Stimulated activated CD4-positive, alpha-beta T cell treated with anti-CD3 and anti-CD28 coated beads, Interleukin-4, amount 100 ng/mL, for 48 hours (primary cell): ENCODE measurements around the gene PIGZ.

Experiments used
- DNase-seq, 2 donors: peaks; one replicate each; pipeline ENCODE4 v3.0.0-alpha.2; 2020; ENCODE audit warnings: low read depth in 2 of 2

PIGZ gene

DNA sequence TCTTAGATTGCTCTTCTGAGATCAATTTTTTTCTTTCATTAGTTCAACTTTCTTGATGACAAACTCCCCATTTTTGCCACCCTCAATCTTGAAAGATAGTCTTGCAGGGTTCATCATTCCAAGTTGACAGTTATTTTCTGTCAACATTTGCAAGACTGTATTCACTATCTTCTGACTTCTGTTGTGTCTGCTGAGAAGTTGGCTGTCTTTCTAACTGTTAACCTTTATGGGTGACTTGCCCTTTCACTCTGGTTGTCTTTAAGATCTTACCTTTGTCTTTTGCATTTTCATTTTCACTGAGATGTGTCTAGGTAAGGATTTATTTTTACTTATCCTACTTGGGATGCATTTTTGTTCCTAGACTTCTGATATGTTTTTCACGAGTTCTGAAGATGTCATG, 14.6 kb upstream of the PIGZ start:
- DNase-seq: no peak

DNA sequence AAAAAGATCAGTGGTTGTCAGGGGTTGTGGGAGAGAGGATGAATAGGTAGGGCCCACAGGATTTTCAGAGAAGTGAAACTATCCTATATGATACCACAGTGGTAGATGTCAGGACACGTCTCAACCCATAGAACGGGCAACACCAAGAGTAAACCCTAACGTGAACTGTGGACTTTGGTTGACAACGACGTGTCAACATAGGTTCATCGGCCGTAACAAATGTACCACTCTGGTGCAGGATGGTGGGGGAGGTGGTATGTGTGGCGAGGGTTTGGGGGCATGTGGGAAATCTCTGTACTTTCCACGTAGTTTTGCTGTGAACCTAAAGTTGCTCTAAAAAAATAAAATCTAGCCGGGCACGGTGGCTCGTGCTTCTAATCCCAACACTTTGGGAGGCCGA, 13.0 kb upstream of the PIGZ start:
- DNase-seq: no peak

DNA sequence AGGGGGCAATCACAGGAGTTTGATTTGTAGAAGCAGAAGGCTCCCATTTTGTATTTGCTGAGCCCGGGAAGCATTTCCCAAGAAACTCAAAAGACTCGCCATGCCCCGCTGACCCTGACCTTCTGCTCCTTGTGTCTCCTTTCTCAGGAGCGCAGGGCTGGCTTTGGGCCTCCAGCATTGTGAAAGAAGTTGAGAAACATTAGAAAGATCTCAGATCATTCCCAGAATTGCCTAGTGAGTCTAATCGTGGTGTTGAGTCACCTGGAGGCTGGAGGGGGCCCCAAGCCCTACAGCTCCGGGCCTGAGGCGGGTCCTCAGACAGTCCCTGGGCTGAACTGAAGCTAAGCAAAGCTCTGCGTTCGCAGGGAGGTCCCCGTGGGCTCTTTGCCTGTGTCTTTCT, 10.9 kb upstream of the PIGZ start:
- no peak for DNase-seq

DNA sequence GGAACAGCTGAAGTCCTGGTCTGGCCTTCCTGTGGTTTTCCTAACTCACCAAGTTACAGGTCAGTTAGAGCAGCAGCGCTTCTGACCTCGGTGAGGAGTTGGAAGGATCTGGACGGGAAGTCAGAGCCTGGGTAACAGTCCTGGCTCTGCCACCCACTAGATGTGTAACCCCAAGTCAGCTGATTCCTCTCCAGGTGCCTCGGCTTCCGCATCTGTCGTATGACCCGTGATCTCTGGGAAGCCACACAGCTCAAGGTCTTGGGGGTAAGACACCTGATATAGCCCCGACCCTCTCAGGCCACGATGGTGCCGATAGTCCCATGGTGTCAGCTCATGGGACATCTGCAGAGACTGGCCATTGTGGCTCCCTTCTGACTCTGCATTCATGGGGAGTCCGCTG, 8.3 kb upstream of the PIGZ start:
- DNase-seq: no peak

DNA sequence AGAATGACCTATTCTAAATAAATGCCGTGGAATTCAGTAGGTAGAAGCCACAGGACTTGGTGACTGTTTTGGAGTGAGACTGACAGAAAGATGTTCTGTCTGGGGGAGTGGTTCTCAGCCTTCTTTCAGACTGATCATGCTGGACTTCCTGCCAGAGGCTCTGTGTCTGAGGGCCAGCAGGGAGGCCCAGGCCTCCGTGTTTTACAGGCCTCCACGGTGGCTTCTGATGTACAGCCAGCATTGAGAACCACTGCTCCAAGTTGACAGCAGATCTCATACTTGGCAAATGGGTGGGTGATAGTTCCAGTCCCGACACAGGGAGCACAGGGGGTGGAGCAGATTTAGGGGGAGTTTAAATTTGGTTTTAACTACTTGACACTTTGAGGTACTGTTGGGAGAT, 6.7 kb upstream of the PIGZ start:
- DNase-seq: no peak

DNA sequence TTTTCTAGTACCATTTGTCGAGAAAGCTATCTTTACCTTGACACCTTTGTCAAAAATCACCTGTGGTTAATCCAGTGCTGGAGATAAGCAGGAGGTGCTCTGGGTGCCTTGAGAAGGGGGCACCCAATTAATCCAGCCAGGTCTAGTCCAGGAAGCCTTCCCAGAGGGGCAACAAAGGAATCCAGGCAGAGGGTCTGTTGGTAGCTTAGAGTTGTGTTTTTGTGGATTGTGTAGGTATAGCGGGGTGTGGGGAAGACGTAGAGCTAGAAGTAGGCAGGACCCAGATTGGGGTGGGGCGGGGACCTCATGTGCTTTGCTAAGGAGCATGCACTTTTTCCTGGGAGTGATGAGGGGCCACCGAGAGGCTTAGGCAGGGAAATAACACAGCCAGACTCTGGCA, 6.0 kb upstream of the PIGZ start:
- DNase-seq: no peak

DNA sequence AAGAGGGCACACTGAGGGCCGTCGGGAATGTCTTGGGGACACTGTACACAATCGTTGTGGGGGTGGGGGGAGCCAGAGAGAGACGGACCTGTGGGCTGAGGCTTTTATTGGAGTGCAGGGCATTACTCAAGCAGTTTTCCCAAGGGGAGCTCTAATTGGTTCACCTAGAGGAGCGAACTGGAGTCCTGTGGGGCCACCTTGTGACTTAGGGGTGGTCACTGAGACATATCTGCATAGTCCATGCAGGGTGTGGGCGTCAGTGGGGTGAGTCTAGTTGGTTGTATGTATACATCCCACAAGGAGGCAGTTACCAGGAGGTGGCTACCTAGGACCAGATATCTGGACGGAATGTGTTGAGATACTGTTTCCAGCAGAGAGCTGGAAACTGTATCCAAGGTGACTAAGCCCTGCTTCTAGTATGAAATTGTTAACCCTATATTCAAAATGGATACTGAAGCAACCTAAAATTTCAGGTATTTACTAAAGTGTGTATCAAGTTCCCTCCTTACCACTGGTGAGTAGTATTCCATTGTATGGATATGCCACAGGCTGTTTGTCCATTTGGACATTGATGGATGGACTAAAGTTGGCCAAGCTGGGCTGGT, 2.6 kb upstream of the PIGZ start:
- no peak for DNase-seq

DNA sequence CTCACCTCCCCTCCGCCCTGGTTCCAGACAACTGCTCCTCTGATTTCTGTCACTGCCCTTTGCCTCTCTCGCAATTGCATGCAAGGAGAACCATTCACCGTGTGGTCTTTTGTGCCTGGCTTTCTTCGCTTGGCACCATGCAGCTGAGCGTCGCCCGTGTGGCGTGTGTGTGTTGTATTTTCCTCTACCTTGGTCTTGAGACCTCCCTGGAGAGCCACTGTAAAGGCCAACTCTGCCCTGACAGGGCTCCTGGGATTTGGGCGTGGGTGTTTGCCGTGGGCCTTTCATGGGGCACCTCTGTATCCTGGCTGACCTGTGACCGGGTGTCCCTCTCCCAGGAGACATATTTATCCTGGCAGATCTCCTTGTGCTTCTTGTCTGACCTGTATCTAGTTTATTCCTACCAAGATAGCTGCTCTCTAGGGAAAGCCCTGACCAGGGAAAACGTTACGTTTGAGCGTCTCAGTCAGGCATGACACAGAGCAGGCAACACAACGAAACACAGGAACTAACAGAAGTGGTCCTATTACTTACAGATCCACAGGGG, 2.0 kb upstream of the PIGZ start:
- DNase-seq: no peak

DNA sequence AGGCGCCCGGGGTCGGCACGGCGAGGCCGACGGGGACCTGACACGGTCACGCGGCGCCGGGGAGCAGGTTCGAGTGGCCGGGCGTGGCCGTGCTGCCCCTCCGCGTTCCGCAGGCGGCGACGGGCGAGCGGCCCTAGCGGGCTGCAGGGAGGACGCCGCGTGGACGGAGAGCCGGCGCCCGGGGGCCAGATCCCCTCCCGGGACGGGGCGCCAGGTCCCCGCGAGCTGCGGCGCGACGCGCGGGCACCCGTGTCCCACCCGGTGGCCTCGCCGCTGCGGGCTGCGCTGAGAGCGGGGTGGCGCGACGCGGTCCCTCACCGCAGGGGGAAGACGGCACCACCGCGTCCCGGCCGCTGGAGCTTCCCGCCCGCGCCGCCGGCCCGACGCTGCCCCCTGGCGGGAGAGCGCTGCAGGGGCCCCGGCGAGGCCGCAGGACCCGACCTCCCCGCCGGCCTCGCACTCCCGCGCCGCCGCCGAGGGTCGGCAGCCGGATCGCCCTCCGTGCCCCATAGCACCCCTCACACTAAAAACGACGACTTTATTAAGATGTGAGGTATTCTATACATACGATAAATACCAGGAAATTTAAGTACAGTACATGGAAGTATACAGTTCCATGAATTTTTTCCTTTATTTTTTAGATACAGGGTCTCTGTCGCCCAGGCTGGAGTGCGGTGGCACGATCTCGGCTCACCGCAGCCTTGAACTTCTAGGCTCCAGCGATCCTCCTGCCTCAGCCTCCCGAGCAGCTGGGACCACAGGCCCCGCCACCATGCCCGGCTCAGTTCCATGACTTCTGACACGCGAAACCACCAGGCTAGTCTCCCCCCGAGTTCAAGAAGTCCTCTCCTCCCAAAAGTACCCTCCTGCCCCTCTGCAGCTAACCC, 1.3 kb upstream of the PIGZ start:
- peak; percentile 60 to 64 for DNase-seq

DNA sequence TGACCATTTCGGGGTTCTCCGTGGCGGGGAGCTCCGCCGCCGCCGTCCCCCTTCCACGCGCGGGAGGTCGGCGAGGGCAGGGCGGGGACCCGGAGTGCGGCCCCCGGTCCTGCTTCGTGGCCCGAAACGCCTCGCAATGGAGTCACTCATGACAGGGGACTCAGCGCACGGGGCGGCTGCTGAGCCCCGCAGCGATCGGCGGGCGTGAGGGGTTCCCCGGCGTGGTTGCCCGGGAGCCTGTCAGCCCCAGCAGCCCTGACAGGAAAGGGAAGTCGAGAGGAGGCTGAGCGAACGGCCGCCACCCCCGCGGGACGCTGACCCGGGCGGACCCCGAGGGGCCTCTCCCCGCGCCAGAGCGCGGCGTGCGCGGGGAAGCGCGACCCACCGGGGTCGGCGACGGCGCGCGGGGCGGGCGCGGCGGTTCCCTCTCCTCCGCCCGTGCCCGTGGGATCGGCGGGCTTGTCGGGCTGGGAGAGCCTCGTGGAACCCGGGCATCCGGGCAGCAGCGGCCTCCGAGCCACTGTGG, 564 bp upstream of the PIGZ start:
- DNase-seq: peak; percentile 40 to 45

DNA sequence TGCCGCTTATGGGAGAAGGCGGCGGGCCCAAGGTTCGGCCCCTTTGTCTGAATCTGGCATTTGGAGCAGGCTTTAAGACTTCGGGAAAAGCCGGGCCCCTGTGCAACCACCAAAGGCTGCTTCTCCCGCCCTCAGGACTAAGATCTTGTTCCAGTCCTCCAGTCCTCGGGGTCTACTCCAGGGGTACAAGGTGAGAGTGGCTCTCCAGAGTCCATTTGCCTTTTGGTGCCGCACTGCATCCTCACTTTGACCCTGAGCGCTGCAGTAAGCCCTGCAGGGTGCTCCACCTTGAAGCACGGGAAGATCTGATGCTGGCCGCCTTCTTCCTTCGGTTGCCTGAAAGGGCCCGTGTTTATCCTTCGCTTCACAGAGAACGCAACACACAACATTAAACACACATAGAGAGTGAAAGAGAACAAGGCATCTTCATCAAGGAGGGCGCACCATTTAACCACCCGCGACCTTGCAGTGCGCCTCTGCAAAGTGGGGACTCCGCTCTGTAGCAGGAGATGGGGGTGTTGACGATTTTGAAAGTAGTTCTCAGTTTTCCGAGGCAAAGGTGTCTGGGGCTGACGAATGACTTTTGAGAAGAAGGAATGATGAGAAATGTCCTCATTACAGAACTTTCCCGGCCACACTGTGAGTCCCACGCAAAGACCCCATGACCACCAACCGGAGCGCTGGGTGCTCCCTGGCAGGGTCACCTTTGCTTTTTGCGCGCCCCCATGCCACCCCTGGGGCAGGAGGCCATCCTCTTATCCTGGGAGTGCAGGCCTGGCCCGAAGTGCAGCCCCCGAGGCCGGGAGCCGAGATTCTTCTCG, 1.0 kb downstream of the PIGZ start:
- no peak for DNase-seq

DNA sequence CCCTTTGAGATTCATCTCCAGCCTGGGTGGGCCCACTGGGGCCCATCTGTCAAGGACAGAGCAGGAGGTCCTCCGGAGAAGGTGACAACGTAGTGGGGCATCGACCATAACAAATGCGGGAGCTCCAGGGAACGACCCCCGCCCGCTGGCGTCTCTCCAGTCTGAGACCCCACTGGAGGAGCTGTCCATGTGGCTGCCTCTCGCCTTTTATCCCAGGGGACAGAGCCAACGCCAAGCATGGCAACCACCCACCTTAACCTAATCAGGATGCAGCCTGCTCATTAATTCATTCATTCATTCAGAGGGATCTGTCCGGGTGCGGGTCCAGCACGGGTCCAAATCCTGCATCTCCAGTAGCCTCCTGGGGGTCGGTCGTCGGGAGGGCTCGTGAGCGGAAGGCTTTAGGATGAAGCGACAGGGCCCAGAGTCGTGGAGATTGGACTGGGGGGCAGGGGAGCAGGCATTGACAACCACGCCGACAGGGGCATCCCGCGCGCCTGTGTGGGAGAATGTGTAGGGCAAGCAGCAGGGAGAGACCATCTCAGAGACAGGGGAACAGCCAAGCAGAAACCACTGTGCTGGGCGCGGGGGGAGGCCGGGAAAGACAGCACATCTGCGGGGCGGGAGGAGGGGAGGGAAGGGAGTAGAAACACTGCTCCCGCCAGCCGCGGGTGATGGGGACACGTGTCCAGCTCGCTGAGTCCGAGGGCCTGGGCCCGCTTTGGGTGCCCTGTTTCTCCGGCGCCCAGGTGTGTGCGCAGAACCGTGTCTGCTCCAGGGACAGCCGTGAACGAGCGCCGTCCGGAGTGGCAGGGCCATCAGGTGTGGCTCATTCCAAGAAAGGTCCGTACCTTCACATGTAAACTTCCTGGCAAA, 1.9 kb downstream of the PIGZ start:
- DNase-seq: no peak

DNA sequence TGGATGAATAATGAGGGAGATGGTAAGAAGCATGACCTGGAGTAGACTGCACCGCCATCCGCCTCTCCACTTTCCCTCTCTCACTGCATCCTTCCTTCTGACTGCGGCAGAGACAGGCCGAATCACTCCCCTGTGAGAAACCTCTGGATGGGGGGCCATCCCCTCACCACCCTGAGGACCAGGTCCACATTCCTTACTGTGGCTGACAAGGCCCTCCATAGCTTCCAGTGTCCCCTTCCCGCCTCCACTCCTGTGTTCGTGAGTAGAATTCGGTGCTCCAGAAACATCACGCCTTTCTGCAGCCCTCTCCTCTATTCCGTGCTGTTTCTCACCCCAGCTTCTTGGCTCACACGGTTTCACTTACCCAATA, 2.8 kb downstream of the PIGZ start:
- DNase-seq: no peak

DNA sequence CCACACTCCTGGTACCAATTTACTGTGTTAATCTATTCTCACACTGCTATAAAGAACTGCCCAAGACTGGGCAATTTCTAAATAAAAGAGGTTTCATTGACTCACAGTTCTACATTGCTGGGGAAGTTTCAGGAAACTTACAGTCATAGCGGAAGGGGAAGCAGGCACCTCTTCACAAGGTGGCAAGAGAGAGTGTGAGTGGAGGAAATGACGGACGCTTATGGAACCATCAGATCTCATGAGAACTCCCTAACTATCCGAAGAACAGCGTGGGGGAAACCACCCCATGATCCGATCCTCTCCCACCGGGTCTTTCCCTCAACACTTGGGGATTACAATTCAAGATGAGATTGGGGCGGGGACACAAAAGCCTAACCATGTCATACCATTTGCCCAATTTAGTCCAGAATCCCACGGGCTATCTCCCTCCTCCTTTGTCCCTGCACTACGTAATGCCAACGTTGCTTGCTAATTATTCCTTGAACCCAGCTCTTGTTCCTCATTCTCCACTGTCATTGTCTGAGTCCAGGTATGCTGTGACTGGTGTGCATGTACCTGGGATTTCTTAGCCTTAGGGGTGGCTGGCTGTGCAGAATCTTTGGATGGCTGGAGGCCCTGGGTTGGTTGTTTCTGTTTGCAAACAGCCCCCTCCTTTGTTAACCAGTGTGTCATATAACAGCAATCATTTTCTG, 3.4 kb downstream of the PIGZ start:
- DNase-seq: no peak

DNA sequence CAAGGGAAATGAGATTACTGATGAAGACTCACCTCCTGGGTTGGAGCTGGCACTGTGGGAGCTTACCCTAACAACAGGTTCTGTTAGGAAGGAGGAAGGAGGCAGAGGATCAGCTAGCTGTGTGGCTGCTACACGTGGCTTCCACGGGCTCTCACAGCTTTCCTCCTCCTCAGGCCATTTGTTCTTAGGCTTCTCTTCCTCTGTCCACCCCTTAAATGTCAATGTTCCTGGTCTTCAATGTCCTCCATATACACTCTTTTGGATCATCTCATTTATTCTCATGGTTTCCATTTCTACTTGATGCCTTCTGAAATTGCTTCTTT, 5.0 kb downstream of the PIGZ start:
- DNase-seq: no peak

DNA sequence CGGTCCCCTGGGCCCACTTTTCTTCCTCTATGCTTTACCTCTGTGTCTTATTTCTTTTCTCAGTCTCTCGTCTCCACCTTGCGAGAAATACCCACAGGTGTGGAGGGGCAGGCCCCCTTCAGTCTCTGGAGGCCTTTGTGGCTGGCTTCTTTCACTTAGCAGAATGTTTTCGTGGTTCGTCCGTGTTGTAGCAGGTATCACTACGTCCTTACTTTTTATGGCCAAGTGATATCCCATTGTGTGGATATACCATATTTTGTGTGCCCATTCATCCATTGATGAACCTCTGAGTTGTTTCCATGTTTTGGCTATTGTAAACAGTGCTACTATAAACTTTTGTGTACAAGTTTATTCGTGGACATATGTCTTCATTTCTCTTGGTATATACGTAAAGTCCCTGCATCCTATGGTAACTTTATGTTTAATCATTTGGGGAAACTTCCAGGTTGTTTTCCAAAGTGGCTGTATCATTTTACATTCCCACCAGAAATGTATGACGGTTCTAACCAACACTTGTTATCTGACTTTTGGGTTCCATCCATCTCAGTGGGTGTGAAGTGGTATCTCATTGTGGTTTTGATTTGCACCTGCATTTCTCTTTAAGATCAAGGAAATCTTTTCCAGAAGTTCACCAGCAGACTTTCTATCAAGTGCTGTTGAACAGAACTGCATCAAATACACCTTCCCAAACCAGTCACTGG, 5.6 kb downstream of the PIGZ start:
- no peak for DNase-seq

DNA sequence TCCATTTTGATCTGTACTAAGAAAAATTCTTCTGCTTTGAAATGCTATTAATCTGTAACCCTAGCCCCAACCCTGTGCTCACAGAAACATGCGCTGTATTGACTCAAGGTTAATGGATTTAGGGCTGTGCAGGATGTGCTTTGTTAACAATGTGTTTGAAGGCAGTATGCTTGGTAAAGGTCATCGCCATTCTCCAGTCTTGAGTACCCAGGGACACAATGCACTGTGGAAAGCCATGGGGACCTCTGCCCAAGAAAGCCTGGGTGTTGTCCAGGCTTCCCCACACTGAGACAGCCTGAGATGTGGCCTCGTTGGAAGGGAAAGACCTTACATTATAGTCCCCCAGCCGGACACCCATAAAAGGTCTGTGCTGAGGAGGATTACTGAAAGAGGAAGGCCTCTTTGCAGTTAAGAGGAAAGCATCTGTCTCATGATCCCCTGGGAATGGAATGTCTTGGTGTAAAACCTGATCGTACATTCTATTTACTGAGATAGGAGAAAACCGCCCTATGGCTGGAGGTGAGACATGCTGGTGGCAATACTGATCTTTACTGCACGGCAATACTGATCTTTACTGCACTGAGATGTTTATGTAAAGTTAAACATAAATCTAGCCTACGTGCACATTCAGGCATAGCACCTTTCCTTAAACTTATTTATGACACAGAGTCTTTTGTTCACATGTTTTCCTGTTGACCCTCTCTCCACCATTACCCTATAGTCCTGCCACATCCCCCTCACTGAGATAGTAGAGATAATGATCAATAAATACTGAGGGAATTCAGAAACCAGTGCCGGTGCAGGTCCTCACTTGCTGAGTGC, 6.3 kb downstream of the PIGZ start:
- DNase-seq: no peak

DNA sequence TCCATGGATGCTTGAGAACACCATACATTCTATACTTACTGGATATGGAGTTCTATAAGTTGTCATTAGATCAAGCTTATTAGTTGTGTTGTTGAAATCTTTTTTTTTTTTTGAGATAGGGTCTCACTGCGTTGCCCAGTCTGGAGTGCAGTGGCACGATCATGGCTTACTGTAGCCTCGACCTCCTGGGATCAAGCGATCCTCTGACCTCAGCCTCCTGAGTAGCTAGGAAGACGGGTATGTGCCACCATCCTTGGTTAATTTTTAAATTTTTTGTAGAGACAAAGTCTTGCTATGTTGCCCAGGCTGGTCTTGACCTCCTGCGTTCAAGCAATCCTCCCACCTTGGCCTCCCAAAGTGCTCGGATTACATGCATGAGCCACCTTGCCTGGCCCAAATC, 13.8 kb downstream of the PIGZ start:
- DNase-seq: no peak

DNA sequence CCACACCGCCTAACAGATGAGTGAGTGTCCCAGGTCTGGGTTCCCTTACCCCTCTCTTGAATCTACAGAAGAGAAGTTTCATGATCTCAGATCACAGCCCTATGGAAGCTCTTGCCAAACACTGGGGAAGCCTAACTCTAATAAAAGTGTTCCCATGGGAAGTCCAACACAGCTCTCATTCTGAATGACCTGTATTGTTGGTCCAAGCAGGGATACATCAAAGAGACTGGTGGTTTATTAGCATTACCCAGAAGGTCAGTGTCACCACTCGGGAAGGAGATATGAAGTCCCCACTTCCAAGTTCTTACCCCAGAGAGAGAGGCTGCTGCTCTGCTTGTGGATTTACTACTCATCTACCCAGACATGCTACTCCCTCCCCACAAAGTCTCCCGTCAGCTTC, 17.3 kb downstream of the PIGZ start:
- no peak for DNase-seq
